Chondrocyte (in vitro differentiated cells): Measurements from ENCODE around the gene PKDCC. TPM values are rescaled to one million over a fixed set of nuclear protein-coding genes. Genes with fewer than 3 reads are reported as not detected.

Experiments used
- DNase-seq: peaks from one replicate; pipeline ENCODE4 v3.0.0; 2021; ENCODE audit warnings: mixed read lengths, low spot score
- H3K27ac Mint-ChIP-seq: one replicate; pipeline ENCODE4 v1.8.0; 2021; ENCODE audit warnings: mild to moderate bottlenecking, moderate library complexity, mixed read lengths; ENCODE audit not compliant: unreplicated experiment
- H3K27me3 Mint-ChIP-seq: 2 replicates; pipeline ENCODE4 v1.8.0; 2021; ENCODE audit warnings: low read depth, mixed read lengths
- H3K36me3 Mint-ChIP-seq: 2 replicates; pipeline ENCODE4 v1.8.0; 2021; ENCODE audit warnings: low read depth, mixed read lengths
- H3K4me1 Mint-ChIP-seq: 2 replicates; pipeline ENCODE4 v1.8.0; 2021; ENCODE audit warnings: low read depth, mild to moderate bottlenecking, mixed read lengths
- H3K4me3 Mint-ChIP-seq: one replicate; pipeline ENCODE4 v1.8.0; 2021; ENCODE audit warnings: mild to moderate bottlenecking, moderate library complexity, mixed read lengths; ENCODE audit not compliant: unreplicated experiment
- H3K9me3 Mint-ChIP-seq: 2 replicates; pipeline ENCODE4 v1.8.0; 2021; ENCODE audit warnings: low read depth, mixed read lengths
- total RNA-seq: library from RNA; stranded (reverse); gene quantifications from 3 replicates; pipeline ENCODE4 v1.2.1, GENCODE V29; 2021
- TF ChIP-seq, protein P1 (sequence below): fragments of 200-600 bp; sonication (generic); IDR thresholded peaks from 2 replicates; pipeline ENCODE4 v1.5.0; 2021; ENCODE audit warnings: antibody characterized with exemption, mild to moderate bottlenecking, moderate library complexity

PKDCC gene
- total RNA-seq, 1 donor from 2014 or later: 164 TPM

GRCh38 chr2:42026272-42026671 lies 21.5 kb upstream of the PKDCC start:
- Mint-ChIP-seq H3K27me3 (no peaks in the 10 kb centered on the region), H3K4me3 (no peak overlapping the region), H3K36me3 (no peaks in the 10 kb centered on the region), H3K4me1 (peaks cover 64% of the 10 kb centered on the region), H3K27ac (no peak overlapping the region), H3K9me3 (no peaks in the 10 kb centered on the region)
- TF ChIP-seq, protein P1, sequence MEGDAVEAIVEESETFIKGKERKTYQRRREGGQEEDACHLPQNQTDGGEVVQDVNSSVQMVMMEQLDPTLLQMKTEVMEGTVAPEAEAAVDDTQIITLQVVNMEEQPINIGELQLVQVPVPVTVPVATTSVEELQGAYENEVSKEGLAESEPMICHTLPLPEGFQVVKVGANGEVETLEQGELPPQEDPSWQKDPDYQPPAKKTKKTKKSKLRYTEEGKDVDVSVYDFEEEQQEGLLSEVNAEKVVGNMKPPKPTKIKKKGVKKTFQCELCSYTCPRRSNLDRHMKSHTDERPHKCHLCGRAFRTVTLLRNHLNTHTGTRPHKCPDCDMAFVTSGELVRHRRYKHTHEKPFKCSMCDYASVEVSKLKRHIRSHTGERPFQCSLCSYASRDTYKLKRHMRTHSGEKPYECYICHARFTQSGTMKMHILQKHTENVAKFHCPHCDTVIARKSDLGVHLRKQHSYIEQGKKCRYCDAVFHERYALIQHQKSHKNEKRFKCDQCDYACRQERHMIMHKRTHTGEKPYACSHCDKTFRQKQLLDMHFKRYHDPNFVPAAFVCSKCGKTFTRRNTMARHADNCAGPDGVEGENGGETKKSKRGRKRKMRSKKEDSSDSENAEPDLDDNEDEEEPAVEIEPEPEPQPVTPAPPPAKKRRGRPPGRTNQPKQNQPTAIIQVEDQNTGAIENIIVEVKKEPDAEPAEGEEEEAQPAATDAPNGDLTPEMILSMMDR: no peak
- DNase-seq: no peak

GRCh38 chr2:42028571-42029148 lies 19.2 kb upstream of the PKDCC start:
- no peak for DNase-seq
- H3K27ac Mint-ChIP-seq: peak overlapping the region; percentile 63
- H3K4me1 Mint-ChIP-seq: peaks cover 60% of the 10 kb centered on the region
- H3K4me3 Mint-ChIP-seq: no peak overlapping the region
- no peaks in the 10 kb centered on the region for H3K36me3 Mint-ChIP-seq
- H3K9me3 Mint-ChIP-seq: no peaks in the 10 kb centered on the region
- TF ChIP-seq, protein P1: no peak
- no peaks in the 10 kb centered on the region for H3K27me3 Mint-ChIP-seq

- H3K4me1 Mint-ChIP-seq: peaks cover 57% of the 10 kb centered on the region
- no peak for DNase-seq
- no peaks in the 10 kb centered on the region for H3K27me3 Mint-ChIP-seq
- TF ChIP-seq, protein P1: no peak
- peak overlapping the region; percentile 63 for H3K27ac Mint-ChIP-seq
- no peaks in the 10 kb centered on the region for H3K36me3 Mint-ChIP-seq
- H3K4me3 Mint-ChIP-seq: no peak overlapping the region
- no peaks in the 10 kb centered on the region for H3K9me3 Mint-ChIP-seq
Measured at GRCh38 chr2:42029171-42029570, 18.6 kb upstream of the PKDCC start.

GRCh38 chr2:42029639-42030199 lies 18.1 kb upstream of the PKDCC start:
- H3K27me3 Mint-ChIP-seq: no peaks in the 10 kb centered on the region
- H3K36me3 Mint-ChIP-seq: no peaks in the 10 kb centered on the region
- TF ChIP-seq, protein P1: no peak
- H3K4me1 Mint-ChIP-seq: peaks cover 56% of the 10 kb centered on the region
- no peaks in the 10 kb centered on the region for H3K9me3 Mint-ChIP-seq
- no peak overlapping the region for H3K4me3 Mint-ChIP-seq
- no peak overlapping the region for H3K27ac Mint-ChIP-seq
- no peak for DNase-seq

DNA sequence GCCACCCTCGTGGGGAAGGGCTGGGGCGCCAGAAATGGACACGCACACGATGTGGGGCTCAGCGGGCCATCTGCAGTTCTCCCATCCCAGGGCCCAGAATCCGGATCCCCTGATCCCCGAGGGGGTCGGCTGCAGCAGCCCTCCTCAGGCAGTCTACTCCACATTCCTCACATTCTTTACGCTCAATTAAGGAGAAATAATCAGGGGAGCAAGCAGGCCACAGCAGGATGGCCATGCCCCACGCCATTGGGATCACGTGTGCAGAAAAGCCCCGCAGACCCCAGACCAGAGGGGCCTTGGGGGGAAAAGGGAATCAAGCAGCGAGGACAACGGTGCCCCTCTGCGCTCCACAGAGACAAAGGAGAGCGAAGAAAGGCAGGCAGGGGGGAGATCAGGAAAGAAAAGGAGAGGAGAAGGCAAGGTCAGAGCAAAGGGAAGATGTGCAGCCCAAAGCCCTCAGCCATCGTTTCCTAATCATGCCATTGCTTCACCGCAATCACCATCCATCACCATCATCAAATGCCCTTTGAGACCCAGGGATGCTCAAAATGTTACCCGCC lies 17.5 kb upstream of the PKDCC start:
- Mint-ChIP-seq H3K9me3 (no peaks in the 10 kb centered on the region), H3K27ac (no peak overlapping the region), H3K4me1 (peaks cover 54% of the 10 kb centered on the region), H3K27me3 (no peaks in the 10 kb centered on the region), H3K36me3 (no peaks in the 10 kb centered on the region), H3K4me3 (no peak overlapping the region)
- DNase-seq: no peak
- TF ChIP-seq, protein P1: no peak
